ENCODE data around the gene MEA1. TPM values are rescaled to one million over a fixed set of nuclear protein-coding genes. Genes with fewer than 3 reads are reported as not detected.
A peak's percentile ranks its signal among the peaks of the same experiment; 100 is the strongest.

The MEA1 gene
- total and polyA plus RNA-seq, 2 donors (not counting 1 experiment from before 2014, with no cell fraction given) = 60.9 to 81.0 TPM

GRCh38 chr6:42984001-42984923 lies 29.5 kb downstream of the MEA1 start, which contains the start of gene PPP2R5D:
Gene PPP2R5D (plus strand): TSS chr6:42984570. CDS start chr6:42984678, 108 bp downstream.
- no peak for TF ChIP-seq CTCF (conservative IDR thresholded peaks at IDR 0.05 in 1 of 2, IDR thresholded peaks at IDR 0.05 in 1 of 2; ENCODE audit: low read depth in 1 of 2, low read length in 2 of 2)
- no peak for TF ChIP-seq EZH2 (IDR thresholded peaks at IDR 0.05; ENCODE audit: low read length, missing control alignments)
- peak within 1 kb of the TSS; percentile 87 for H2AFZ ChIP-seq (ENCODE audit: low read length)
- peaks cover 15% of the 10 kb centered on the region for H3K4me1 ChIP-seq (ENCODE audit: control insufficient read depth, extremely low read depth, insufficient read depth, low read length)
- H3K4me2 ChIP-seq (ENCODE audit: extremely low read depth, insufficient read depth, low read length) = peak within 1 kb of the TSS; percentile 89
- H3K9me3 ChIP-seq (ENCODE audit: control insufficient read depth, insufficient read depth, low read depth, low read length) = no peaks in the 10 kb centered on the region
- H3K27me3 ChIP-seq (ENCODE audit: control insufficient read depth, insufficient read depth, low read length) = no peaks in the 10 kb centered on the region
- peak within 1 kb of the TSS; percentile 65 for H3K9ac ChIP-seq (ENCODE audit: insufficient read depth, low read length)
- H4K20me1 ChIP-seq (ENCODE audit: control insufficient read depth, extremely low read depth, insufficient read depth, low read length) = no peaks in the 10 kb centered on the region
- DNase-seq (ENCODE audit: low read depth in 2 of 2) = peak; percentile 98 to 99
- peak within 1 kb of the TSS; percentile 68 to 80 (median 70) for H3K4me3 ChIP-seq (replicated peaks in 1 of 4; ENCODE audit: control extremely low read depth in 1 of 4, insufficient read depth in 1 of 4, low read depth in 3 of 4, low read length in 4 of 4)
- peaks cover 3% of the 10 kb centered on the region for H3K36me3 ChIP-seq (ENCODE audit: control insufficient read depth, insufficient read depth, low read length)
- peaks cover 13% of the 10 kb centered on the region for H3K79me2 ChIP-seq (ENCODE audit: control insufficient read depth, insufficient read depth, low read length)
- peak within 1 kb of the TSS; percentile 52 for H3K27ac ChIP-seq (ENCODE audit: insufficient read depth, low read length)

GRCh38 chr6:42981836-42982235 lies 31.9 kb downstream of the MEA1 start:
- peaks cover 23% of the 10 kb centered on the region for H3K79me2 ChIP-seq (ENCODE audit: control insufficient read depth, insufficient read depth, low read length)
- no peak overlapping the region for H3K9ac ChIP-seq (ENCODE audit: insufficient read depth, low read length)
- H3K9me3 ChIP-seq (ENCODE audit: control insufficient read depth, insufficient read depth, low read depth, low read length) = no peaks in the 10 kb centered on the region
- H3K27me3 ChIP-seq (ENCODE audit: control insufficient read depth, insufficient read depth, low read length) = no peaks in the 10 kb centered on the region
- peaks cover 3% of the 10 kb centered on the region for H3K36me3 ChIP-seq (ENCODE audit: control insufficient read depth, insufficient read depth, low read length)
- DNase-seq (ENCODE audit: low read depth in 2 of 2) = no peak
- no peak for TF ChIP-seq CTCF (conservative IDR thresholded peaks at IDR 0.05 in 1 of 2, IDR thresholded peaks at IDR 0.05 in 1 of 2; ENCODE audit: low read depth in 1 of 2, low read length in 2 of 2)
- H3K4me1 ChIP-seq (ENCODE audit: control insufficient read depth, extremely low read depth, insufficient read depth, low read length) = peaks cover 15% of the 10 kb centered on the region
- H3K27ac ChIP-seq (ENCODE audit: insufficient read depth, low read length) = no peak overlapping the region
- no peaks in the 10 kb centered on the region for H4K20me1 ChIP-seq (ENCODE audit: control insufficient read depth, extremely low read depth, insufficient read depth, low read length)
- H3K4me3 ChIP-seq (replicated peaks in 1 of 4; ENCODE audit: control extremely low read depth in 1 of 4, insufficient read depth in 1 of 4, low read depth in 3 of 4, low read length in 4 of 4) = no peak overlapping the region
- H3K4me2 ChIP-seq (ENCODE audit: extremely low read depth, insufficient read depth, low read length) = no peak overlapping the region
- H2AFZ ChIP-seq (ENCODE audit: low read length) = no peak overlapping the region

GRCh38 chr6:42979523-42980177 lies 34.1 kb downstream of the MEA1 start:
- no peak for TF ChIP-seq EZH2 (IDR thresholded peaks at IDR 0.05; ENCODE audit: low read length, missing control alignments)
- TF ChIP-seq CTCF (conservative IDR thresholded peaks at IDR 0.05 in 1 of 2, IDR thresholded peaks at IDR 0.05 in 1 of 2; ENCODE audit: low read depth in 1 of 2, low read length in 2 of 2) = no peak
- Histone ChIP-seq H3K27ac (ENCODE audit: insufficient read depth, low read length) (peak overlapping the region; percentile 77), H3K4me3 (replicated peaks in 1 of 4; ENCODE audit: control extremely low read depth in 1 of 4, insufficient read depth in 1 of 4, low read depth in 3 of 4, low read length in 4 of 4) (peak overlapping the region; percentile 49 to 86 (median 75)), H3K27me3 (ENCODE audit: control insufficient read depth, insufficient read depth, low read length) (no peaks in the 10 kb centered on the region), H3K36me3 (ENCODE audit: control insufficient read depth, insufficient read depth, low read length) (no peaks in the 10 kb centered on the region), H3K4me2 (ENCODE audit: extremely low read depth, insufficient read depth, low read length) (peak overlapping the region; percentile 82), H3K4me1 (ENCODE audit: control insufficient read depth, extremely low read depth, insufficient read depth, low read length) (peaks cover 7% of the 10 kb centered on the region), H4K20me1 (ENCODE audit: control insufficient read depth, extremely low read depth, insufficient read depth, low read length) (no peaks in the 10 kb centered on the region), H2AFZ (ENCODE audit: low read length) (peak overlapping the region; percentile 82), H3K9me3 (ENCODE audit: control insufficient read depth, insufficient read depth, low read depth, low read length) (no peaks in the 10 kb centered on the region), H3K79me2 (ENCODE audit: control insufficient read depth, insufficient read depth, low read length) (peaks cover 10% of the 10 kb centered on the region), H3K9ac (ENCODE audit: insufficient read depth, low read length) (peak overlapping the region; percentile 83)
- peak in 1 of 2 donors; percentile 47 for DNase-seq (ENCODE audit: low read depth in 2 of 2)
